Left lung (tissue), 10 donors: ENCODE results near the gene NHERF2. TPM values are rescaled to one million over a fixed set of nuclear protein-coding genes. Genes with fewer than 3 reads are reported as not detected.

Experiments
- ATAC-seq: fragments of 200-7000 bp; cut with Tn5 transposase; one replicate; pipeline ENCODE4 v1.9.1; 2020; ENCODE audit warnings: moderate library complexity
- DNase-seq, 4 donors: peaks; one replicate each; pipeline ENCODE4 v3.0.0-alpha.2; 2013 to 2020
- H3K27ac ChIP-seq, 2 donors: fragments of 200-600 bp; sonication (generic) in 1 of 2; one replicate each; pipeline versions ENCODE4 v1.5.0 to v1.8.0; 2020 to 2021
- H3K27me3 ChIP-seq, 2 donors: fragments of 200-600 bp; sonication (generic) in 1 of 2; one replicate each; pipeline versions ENCODE4 v1.5.0 to v1.8.0; 2020 to 2021
- H3K36me3 ChIP-seq, 2 donors: fragments of 200-600 bp; sonication (generic) in 1 of 2; one replicate each; pipeline versions ENCODE4 v1.5.0 to v1.8.0; 2020 to 2021
- H3K4me1 ChIP-seq, 2 donors: fragments of 200-600 bp; one replicate each; pipeline ENCODE4 v1.8.0; 2021
- H3K4me3 ChIP-seq, 2 donors: fragments of 200-600 bp; sonication (generic) in 1 of 2; one replicate each; pipeline versions ENCODE4 v1.5.0 to v1.8.0; 2020 to 2021; ENCODE audit warnings: mild to moderate bottlenecking in 1 of 2
- H3K9me3 ChIP-seq, 2 donors: fragments of 200-600 bp; sonication (generic) in 1 of 2; one replicate each; pipeline versions ENCODE4 v1.5.0 to v1.8.0; 2020 to 2021
- intact Hi-C, 2 donors: fragments of 100-400 bp; cut with DNase I; formaldehyde crosslinking; loops; one replicate each; pipeline versions ENCODE4 v1.11.2 to v1.14.2; 2022
- polyA plus RNA-seq, 6 donors: library from polyadenylated mRNA; unstranded; fragments of 120-200 nt; gene quantifications; one replicate each; pipeline ENCODE4 v1.2.1, GENCODE V29; 2013; ENCODE audit not compliant: insufficient read length in 6 of 6
- total RNA-seq, 2 donors: library from RNA; stranded (reverse); fragmentation: NEBNext Ultra II Directional; extraction: Animal tissue kit (Norgen Biotek cat#: 25700); gene quantifications; one replicate each; pipeline ENCODE4 v1.2.1, GENCODE V29; 2021
- TF ChIP-seq, protein P1 (sequence below), 2 donors: fragments of 200-600 bp; sonication (generic) in 1 of 2; IDR thresholded peaks; one replicate each; pipeline versions ENCODE4 v1.5.0 to v1.8.0; 2021; ENCODE audit warnings: antibody characterized with exemption in 2 of 2
- donor health status: DM: no; HTN: yes; CAD: no.
- donor health status: DM: no; HTN: no; CAD: no.

The NHERF2 gene
- total and polyA plus RNA-seq, 8 donors = 68.1 to 349 (median 109) TPM

DNA sequence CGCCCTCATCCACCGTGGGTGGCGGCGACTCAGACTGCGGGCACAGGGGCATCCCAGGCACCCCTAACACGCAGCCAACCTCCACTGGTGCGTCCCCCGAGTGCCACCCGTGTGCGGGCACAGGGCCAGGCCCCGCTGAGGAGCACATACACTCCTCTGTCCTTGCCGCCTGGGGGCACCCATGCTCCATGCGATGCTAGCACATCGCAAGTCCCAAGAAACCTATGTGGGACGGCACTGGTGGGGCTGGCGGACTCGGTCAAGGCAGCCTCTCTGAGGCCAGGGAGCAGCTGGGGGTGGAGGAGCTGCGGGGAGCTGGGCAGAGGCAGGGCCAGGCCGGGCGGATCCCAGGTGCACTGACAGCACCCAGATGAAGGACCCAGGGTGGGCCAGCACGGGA, 21.1 kb upstream of the NHERF2 start:
- intact Hi-C loops = no loop called here
- Histone ChIP-seq H3K4me1 (peaks cover 39 to 66% of the 10 kb centered on the region in 2 donors), H3K4me3 (no peak overlapping the region), H3K27me3 (no peaks in the 10 kb centered on the region), H3K27ac (no peak overlapping the region), H3K36me3 (peaks cover 0 to 29% of the 10 kb centered on the region in 2 donors), H3K9me3 (no peaks in the 10 kb centered on the region)
- TF ChIP-seq, protein P1, sequence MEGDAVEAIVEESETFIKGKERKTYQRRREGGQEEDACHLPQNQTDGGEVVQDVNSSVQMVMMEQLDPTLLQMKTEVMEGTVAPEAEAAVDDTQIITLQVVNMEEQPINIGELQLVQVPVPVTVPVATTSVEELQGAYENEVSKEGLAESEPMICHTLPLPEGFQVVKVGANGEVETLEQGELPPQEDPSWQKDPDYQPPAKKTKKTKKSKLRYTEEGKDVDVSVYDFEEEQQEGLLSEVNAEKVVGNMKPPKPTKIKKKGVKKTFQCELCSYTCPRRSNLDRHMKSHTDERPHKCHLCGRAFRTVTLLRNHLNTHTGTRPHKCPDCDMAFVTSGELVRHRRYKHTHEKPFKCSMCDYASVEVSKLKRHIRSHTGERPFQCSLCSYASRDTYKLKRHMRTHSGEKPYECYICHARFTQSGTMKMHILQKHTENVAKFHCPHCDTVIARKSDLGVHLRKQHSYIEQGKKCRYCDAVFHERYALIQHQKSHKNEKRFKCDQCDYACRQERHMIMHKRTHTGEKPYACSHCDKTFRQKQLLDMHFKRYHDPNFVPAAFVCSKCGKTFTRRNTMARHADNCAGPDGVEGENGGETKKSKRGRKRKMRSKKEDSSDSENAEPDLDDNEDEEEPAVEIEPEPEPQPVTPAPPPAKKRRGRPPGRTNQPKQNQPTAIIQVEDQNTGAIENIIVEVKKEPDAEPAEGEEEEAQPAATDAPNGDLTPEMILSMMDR (IDR thresholded peaks at IDR 0.05) = no peak
- ATAC-seq = no peak
- DNase-seq = peak in 1 of 4 donors; percentile 73

DNA sequence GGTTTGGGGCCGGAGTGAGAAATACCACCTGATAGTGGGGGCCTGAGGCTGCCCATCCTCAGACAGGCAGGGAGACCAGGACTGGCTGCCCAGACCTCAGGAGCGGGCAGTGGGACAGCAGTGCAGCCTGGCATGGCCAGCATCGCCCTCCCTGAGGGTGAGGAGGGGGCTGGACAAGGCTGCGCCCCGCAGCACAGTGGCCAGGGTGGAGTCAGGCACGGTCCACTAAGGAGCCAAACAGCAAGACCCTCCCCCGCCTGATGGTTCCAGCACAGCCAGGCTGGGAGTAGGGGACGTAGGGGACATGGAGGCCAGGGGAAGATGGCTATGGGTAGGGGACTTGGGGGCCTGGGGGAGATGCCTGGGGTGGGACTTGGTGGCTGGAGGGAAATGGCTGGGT, 20.4 kb upstream of the NHERF2 start:
- Histone ChIP-seq H3K4me1 (peaks cover 40 to 68% of the 10 kb centered on the region in 2 donors), H3K4me3 (no peak overlapping the region), H3K9me3 (no peaks in the 10 kb centered on the region), H3K27me3 (no peaks in the 10 kb centered on the region), H3K27ac (no peak overlapping the region), H3K36me3 (peaks cover 0 to 22% of the 10 kb centered on the region in 2 donors)
- TF ChIP-seq, protein P1 (IDR thresholded peaks at IDR 0.05) = no peak
- DNase-seq = no peak
- ATAC-seq = no peak
- intact Hi-C loops = no loop called here

DNA sequence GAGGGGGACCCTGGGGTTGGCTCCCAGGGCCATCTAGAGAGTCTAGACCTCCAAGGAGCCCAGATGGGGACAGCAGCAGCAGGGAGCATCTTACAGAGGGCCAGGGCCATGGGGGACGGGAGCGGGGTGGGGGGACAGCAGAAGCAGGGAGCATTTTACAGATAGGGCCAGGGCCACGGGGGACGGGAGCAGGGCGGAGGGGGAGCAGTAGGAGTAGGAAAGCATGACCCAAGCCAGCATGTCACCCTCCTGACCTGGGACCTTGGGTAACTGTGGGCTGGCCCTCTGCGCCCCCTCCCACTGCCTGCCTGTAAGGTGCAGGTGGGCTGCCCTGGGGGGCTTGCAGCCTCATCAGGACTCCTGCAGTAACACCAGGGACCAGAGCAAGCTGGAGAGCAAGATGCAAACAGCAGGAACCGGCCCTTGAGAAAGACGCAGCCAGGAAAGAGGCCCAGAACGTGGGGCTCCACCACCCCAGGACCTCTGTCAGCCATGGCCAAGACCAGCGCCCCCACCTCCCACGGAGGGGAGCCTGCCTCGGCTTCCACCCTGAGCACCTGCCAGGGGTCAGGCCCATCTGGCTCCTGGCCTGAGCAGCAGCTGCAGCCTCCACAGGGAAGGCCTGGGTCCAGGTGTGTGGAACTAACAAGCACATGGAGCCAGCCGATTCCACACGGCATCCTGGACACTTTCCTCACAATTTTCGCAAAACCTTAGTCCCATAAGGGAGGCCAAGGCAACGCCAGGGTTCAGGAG, 19.4 kb upstream of the NHERF2 start:
- peak in 1 of 4 donors; percentile 68 for DNase-seq
- Histone ChIP-seq H3K36me3 (peaks cover 0 to 13% of the 10 kb centered on the region in 2 donors), H3K4me1 (peaks cover 40 to 68% of the 10 kb centered on the region in 2 donors), H3K27ac (no peak overlapping the region), H3K4me3 (peak overlapping the region in 1 of 2 donors; percentile 98), H3K9me3 (no peaks in the 10 kb centered on the region), H3K27me3 (no peaks in the 10 kb centered on the region)
- ATAC-seq = no peak
- intact Hi-C loops = no loop called here
- TF ChIP-seq, protein P1 (IDR thresholded peaks at IDR 0.05) = no peak

DNA sequence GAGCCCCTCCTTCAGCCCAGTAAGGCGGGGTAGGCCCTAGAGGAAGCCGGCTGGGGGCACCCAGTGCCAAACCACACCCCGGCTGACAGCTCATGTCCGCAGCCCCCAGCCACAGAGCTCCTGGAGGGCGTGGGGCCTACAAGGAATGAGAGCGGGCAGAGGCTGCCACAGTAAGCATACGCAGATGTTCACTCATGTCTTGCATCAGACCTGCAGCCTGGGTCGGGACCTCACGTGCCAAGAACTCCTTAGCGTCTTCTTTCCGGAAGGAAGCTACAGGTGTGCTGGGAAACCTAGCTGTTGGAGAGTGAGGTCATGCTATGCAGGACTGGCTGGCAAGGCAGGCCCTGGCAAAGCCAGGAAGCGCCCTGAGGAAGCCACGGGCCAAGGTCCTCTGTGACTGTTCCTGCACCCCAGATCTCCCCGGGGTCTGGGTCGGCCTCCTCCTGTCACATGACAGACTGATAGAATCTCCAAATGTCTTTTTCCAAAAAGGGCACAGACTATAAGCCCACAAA, 18.6 kb upstream of the NHERF2 start:
- peak overlapping the region in 1 of 2 donors; percentile 98 for H3K4me3 ChIP-seq
- no peaks in the 10 kb centered on the region for H3K27me3 ChIP-seq
- intact Hi-C loops = no loop called here
- H3K4me1 ChIP-seq = peaks cover 40 to 68% of the 10 kb centered on the region in 2 donors
- no peaks in the 10 kb centered on the region for H3K9me3 ChIP-seq
- DNase-seq = peak in 1 of 4 donors; percentile 76
- H3K27ac ChIP-seq = peak overlapping the region in 1 of 2 donors; percentile 93
- TF ChIP-seq, protein P1 (IDR thresholded peaks at IDR 0.05) = no peak
- ATAC-seq = no peak
- H3K36me3 ChIP-seq = peaks cover 0 to 4% of the 10 kb centered on the region in 2 donors

DNA sequence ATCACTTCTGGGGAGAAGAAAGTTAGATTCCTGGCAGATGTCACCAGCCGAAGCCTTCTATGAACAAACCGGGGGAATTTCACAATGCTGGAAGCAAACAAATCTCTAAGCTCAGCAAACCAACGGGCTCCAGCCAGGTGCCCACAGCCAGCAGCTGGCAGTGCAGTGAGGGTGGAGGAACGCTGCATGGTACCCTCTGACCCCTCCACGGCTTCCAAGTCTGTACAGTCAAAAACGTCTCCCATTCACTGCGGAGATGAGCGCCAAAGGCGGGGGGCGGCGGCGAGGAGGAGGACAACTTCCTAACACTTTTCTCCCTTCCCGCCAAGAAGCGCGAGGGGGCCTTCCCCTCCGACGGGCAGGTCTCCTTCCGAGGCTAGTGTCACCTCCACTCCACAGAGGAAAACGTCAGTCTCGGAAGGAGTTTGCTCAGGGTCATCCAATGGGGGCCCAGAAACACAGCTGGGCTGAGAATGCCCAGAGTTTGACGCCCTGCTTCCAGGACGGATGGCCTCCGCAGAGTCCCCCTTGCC, 18.0 kb upstream of the NHERF2 start:
- Histone ChIP-seq H3K9me3 (no peaks in the 10 kb centered on the region), H3K36me3 (no peaks in the 10 kb centered on the region), H3K4me3 (peak overlapping the region; percentile 68 to 98), H3K27ac (peak overlapping the region; percentile 57 to 93), H3K27me3 (no peaks in the 10 kb centered on the region), H3K4me1 (peaks cover 40 to 63% of the 10 kb centered on the region in 2 donors)
- intact Hi-C loops = no loop called here
- TF ChIP-seq, protein P1 (IDR thresholded peaks at IDR 0.05) = no peak
- peak in 1 of 4 donors; percentile 77 for DNase-seq
- no peak for ATAC-seq
